A549 (cell line): ENCODE data around the gene RAP1GDS1. TPM values are rescaled to one million over a fixed set of nuclear protein-coding genes. Genes with fewer than 3 reads are reported as not detected.

Experiments used
- ATAC-seq, 2 experiments: fragments of 200-7000 bp in 1 of 2; fragments of >200 bp in 1 of 2; cut with Nextera tagmentation in 1 of 2; cut with Tn5 transposase in 1 of 2; 3 replicates each; pipeline versions ENCODE4 v1.8.0 to v1.9.1; 2018 to 2020; ENCODE audit warnings: mild to moderate bottlenecking in 1 of 2, moderate library complexity in 1 of 2
- CTCF ChIA-PET: fragments of 300-600 bp; sonication (Branson Sonifier 250); formaldehyde crosslinking; extraction: SDS; loops from one replicate; lab custom pipeline; 2021; ENCODE audit warnings: antibody characterized with exemption, inconsistent platforms; lab: Yijun Ruan, JAX
- POLR2A ChIA-PET: fragments of 350-600 bp; formaldehyde crosslinking; extraction: SDS; loops from one replicate; lab custom pipeline; 2021; ENCODE audit warnings: antibody characterized with exemption, inconsistent platforms; lab: Yijun Ruan, JAX
- DNase-seq, 2 experiments: peaks; one replicate each; pipeline versions ENCODE4 v3.0.0 to v3.0.0-alpha.2; 2011 to 2016; ENCODE audit warnings: low read depth in 1 of 2, low spot score in 1 of 2
- FAIRE-seq: peaks from 2 replicates; lab custom pipeline; 2011; peaks lifted over from hg19 to GRCh38; lab: Jason Lieb, UNC
- H3K27ac ChIP-seq, 2 experiments: fragments of >200 bp; sonication (Bioruptor Twin); formaldehyde crosslinking; 3 replicates each; pipeline ENCODE4 v1.5.1; 2016 to 2017
- H3K4me1 ChIP-seq: fragments of >200 bp; sonication (Bioruptor Twin); formaldehyde crosslinking; 3 replicates; pipeline ENCODE4 v1.6.1; 2016
- H3K4me2 ChIP-seq: fragments of >200 bp; sonication (Bioruptor Twin); formaldehyde crosslinking; 3 replicates; pipeline ENCODE4 v1.6.1; 2016
- H3K4me3 ChIP-seq: fragments of >200 bp; sonication (Bioruptor Twin); formaldehyde crosslinking; 3 replicates; pipeline ENCODE4 v1.5.1; 2016
- H3K9me3 ChIP-seq: fragments of >200 bp; sonication (Bioruptor Twin); formaldehyde crosslinking; 3 replicates; pipeline ENCODE4 v1.6.1; 2016
- BCL3 ChIP-seq: fragments of >200 bp; sonication (Bioruptor Twin); formaldehyde crosslinking; IDR thresholded peaks from 3 replicates; pipeline ENCODE4 v1.6.1; 2016
- CBX8 ChIP-seq: fragments of 200-600 bp; sonication (generic); IDR thresholded peaks from 2 replicates; pipeline ENCODE4 v1.6.1; 2016
- CHD4 ChIP-seq: fragments of 200-600 bp; sonication (generic); IDR thresholded peaks from 2 replicates; pipeline ENCODE4 v1.6.1; 2016; ENCODE audit warnings: antibody characterized with exemption, mild to moderate bottlenecking, borderline replicate concordance
- E2F6 ChIP-seq: IDR thresholded peaks from 2 replicates; pipeline ENCODE4 v1.6.1; 2012; ENCODE audit warnings: low read depth, borderline replicate concordance
- EHMT2 ChIP-seq: fragments of 200-600 bp; sonication (generic); IDR thresholded peaks from 2 replicates; pipeline ENCODE4 v1.6.1; 2016; ENCODE audit warnings: antibody characterized with exemption, low read depth, mild to moderate bottlenecking, moderate library complexity
- ELK1 ChIP-seq: fragments of 150-350 bp; IDR thresholded peaks from 2 replicates; pipeline ENCODE4 v1.6.1; 2014; ENCODE audit warnings: low read depth, mild to moderate bottlenecking, low read length
- EP300 ChIP-seq, 2 experiments: fragments of >200 bp; sonication (Bioruptor Twin); formaldehyde crosslinking; IDR thresholded peaks; 2 replicates in 1 of 2; 3 replicates in 1 of 2; pipeline ENCODE4 v1.6.1; 2016 to 2017
- FOSB ChIP-seq: fragments of 250-450 bp; sonication (Bioruptor Pico); IDR thresholded peaks from 2 replicates; pipeline ENCODE4 v1.5.0; 2020; ENCODE audit warnings: mild to moderate bottlenecking, moderate library complexity
- GATA3 ChIP-seq: IDR thresholded peaks from 2 replicates; pipeline ENCODE4 v1.6.1; 2012; ENCODE audit warnings: borderline replicate concordance
- HEYL ChIP-seq: fragments of 250-450 bp; sonication (Bioruptor Pico); IDR thresholded peaks from 2 replicates; pipeline ENCODE4 v1.8.0; 2021; ENCODE audit warnings: mild to moderate bottlenecking, moderate library complexity
- HMGXB4 ChIP-seq: fragments of 250-450 bp; sonication (Bioruptor Pico); IDR thresholded peaks from 2 replicates; pipeline ENCODE4 v1.5.0; 2021; ENCODE audit warnings: mild to moderate bottlenecking, moderate library complexity, borderline replicate concordance
- JUN ChIP-seq, 2 experiments: fragments of >200 bp; sonication (Bioruptor Twin); formaldehyde crosslinking; IDR thresholded peaks; 2 replicates in 1 of 2; 3 replicates in 1 of 2; pipeline ENCODE4 v1.6.1; 2016 to 2017
- KDM1A ChIP-seq: fragments of 200-600 bp; sonication (generic); IDR thresholded peaks from 2 replicates; pipeline ENCODE4 v1.6.1; 2016; ENCODE audit warnings: low read depth, mild to moderate bottlenecking
- MAZ ChIP-seq: fragments of 150-350 bp; IDR thresholded peaks from 2 replicates; pipeline ENCODE4 v1.6.1; 2014; ENCODE audit warnings: antibody characterized with exemption, low read depth, low read length, borderline replicate concordance
- PHF8 ChIP-seq: fragments of 200-600 bp; sonication (generic); IDR thresholded peaks from 2 replicates; pipeline ENCODE4 v1.6.1; 2016; ENCODE audit warnings: low read depth, mild to moderate bottlenecking, antibody characterized with exemption, moderate library complexity, borderline replicate concordance
- POLR2A ChIP-seq: IDR thresholded peaks from 2 replicates; pipeline ENCODE4 v1.6.1; 2012; ENCODE audit warnings: mild to moderate bottlenecking, low read length
- TFCP2L1 ChIP-seq: fragments of 250-450 bp; sonication (Bioruptor Pico); IDR thresholded peaks from 2 replicates; pipeline ENCODE4 v1.5.0; 2021; ENCODE audit warnings: mild to moderate bottlenecking
- ZC3H11A ChIP-seq: fragments of 450-650 bp; IDR thresholded peaks from 2 replicates; pipeline ENCODE4 v1.6.1; 2014; ENCODE audit warnings: antibody characterized with exemption, mild to moderate bottlenecking
- ZFP36 ChIP-seq: fragments of 450-650 bp; IDR thresholded peaks from 2 replicates; pipeline ENCODE4 v1.6.1; 2014; ENCODE audit warnings: borderline replicate concordance; ENCODE audit not compliant: partially characterized antibody
- whole genome bisulfite sequencing: methylation state at CpG from one replicate; pipeline ENCODE4 v1.1.6; 2017; ENCODE audit errors: missing lambda C conversion rate; 5-methylcytosine and 5-hydroxymethylcytosine counted together
- polyA plus RNA-seq, 4 experiments: library from polyadenylated mRNA; depleted of rRNA in 3 of 4; stranded (reverse); fragments of >200 nt; fragmentation: RNase III in 1 of 4; extraction: RNeasy Plus Mini Kit Qiagen cat#74134 plus additional on column Dnase treatment in 1 of 4; gene quantifications; 2 replicates in 3 of 4; 3 replicates in 1 of 4; pipeline ENCODE4 v1.2.3, GENCODE V29; 2011 to 2017

Gene RAP1GDS1
- polyA plus RNA-seq, 2 of the 4 experiments (the other 2 are of a cell fraction) = 29.3 to 31.6 TPM

- WGBS = 5% methylated on average over 10 of the region's 24 CpGs
Measured at GRCh38 chr4:98260047-98260578, 1.1 kb upstream of the RAP1GDS1 start.

GRCh38 chr4:98261405-98262291 lies 464 bp downstream of the RAP1GDS1 start:
- peak overlapping the region; percentile 86 for H3K4me3 ChIP-seq
- H3K9me3 ChIP-seq = no peaks in the 10 kb centered on the region
- peaks cover 25% of the 10 kb centered on the region for H3K4me1 ChIP-seq
- FAIRE-seq (no peak), DNase-seq (peak; percentile 18 to 47), ATAC-seq (peak; percentile 48 to 51)
- H3K27ac ChIP-seq = peak overlapping the region; percentile 96 to 99
- ChIA-PET POLR2A (interaction anchor here (0.6 to 2.1 kb wide), 17 partner anchors 8 to 827 kb away, joined by 3 to 15 read pairs (median 5); partner anchors contain the start of genes ADH5, EIF4E, METAP1 and STPG2), CTCF (interaction anchor here (0.8 to 1.6 kb wide), 2 partner anchors 684 to 734 kb away, joined by 3 read pairs; partner anchors contain the start of gene METAP1)
- peak overlapping the region; percentile 93 for H3K4me2 ChIP-seq
- no peak for TF ChIP-seq TFCP2L1 (CRISPR knock-in tag)
- no peak for TF ChIP-seq HMGXB4 (CRISPR knock-in tag)
- TF ChIP-seq ZC3H11A = no peak
- no peak; a peak in 2 of 5 replicates for TF ChIP-seq JUN (IDR thresholded peaks at IDR 0.05)
- no peak for TF ChIP-seq ELK1
- TF ChIP-seq PHF8 = peak; percentile 56; the same call in 1 of the 2 replicates
- TF ChIP-seq EHMT2 = no peak
- TF ChIP-seq MAZ = no peak
- TF ChIP-seq POLR2A = peak; percentile 57
- TF ChIP-seq E2F6 = 0 out of 2 replicates have a peak, but pooled peaks have one; percentile 13
- no peak for TF ChIP-seq GATA3
- no peak for TF ChIP-seq KDM1A
- TF ChIP-seq ZFP36 = no peak
- TF ChIP-seq CBX8 = no peak
- TF ChIP-seq BCL3 = peak; percentile 25; the same call in 1 of the 3 replicates
- TF ChIP-seq EP300 (IDR thresholded peaks at IDR 0.05) = no peak
- WGBS = under 1% methylated on average over 29 of the region's 78 CpGs

More at GRCh38 chr4:98260047-98260578, 1.1 kb upstream of the RAP1GDS1 start:
- CTCF ChIA-PET = interaction anchor here (0.9 kb wide), 1 partner anchor 12 kb away, joined by 3 read pairs; no protein-coding TSS in a partner anchor
- TF ChIP-seq HEYL (no peak), HMGXB4 (CRISPR knock-in tag) (no peak), JUN (IDR thresholded peaks at IDR 0.05) (no peak), FOSB (CRISPR knock-in tag) (no peak), MAZ (no peak), CHD4 (no peak)
- Histone ChIP-seq H3K9me3 (no peaks in the 10 kb centered on the region), H3K4me3 (peak overlapping the region; percentile 60), H3K4me1 (peaks cover 20% of the 10 kb centered on the region), H3K4me2 (peak overlapping the region; percentile 86), H3K27ac (peak overlapping the region; percentile 90 to 99)
- DNase-seq = peak in 1 of 2 experiments; percentile 36
- FAIRE-seq = no peak
- POLR2A ChIA-PET = interaction anchor here (0.8 to 2.1 kb wide), 10 partner anchors 12 to 1689 kb away, joined by 3 to 15 read pairs (median 6); partner anchors contain the start of genes ADH5, EIF4E, METAP1 and STPG2
- ATAC-seq = peak; percentile 58 to 66
